GM19463 (cell line): ENCODE results near the gene RGS16.

Experiments used
- ATAC-seq: cut with Tn5 transposase; IDR thresholded peaks from one replicate; pipeline ENCODE4 v1.9.1; 2021; ENCODE audit warnings: mild to moderate bottlenecking, moderate library complexity; ENCODE audit not compliant: unreplicated experiment

RGS16 gene

GRCh38 chr1:182610606-182611194 is 6.5 kb upstream of the RGS16 start:
- ATAC-seq = no peak

GRCh38 chr1:182608845-182609610 is 4.8 kb upstream of the RGS16 start:
- no peak for ATAC-seq

- no peak for ATAC-seq
Observed at GRCh38 chr1:182608236-182608635, 4.0 kb upstream of the RGS16 start.

GRCh38 chr1:182607566-182607965 is 3.4 kb upstream of the RGS16 start:
- ATAC-seq = no peak

- no peak for ATAC-seq
Observed at GRCh38 chr1:182603646-182604174, 479 bp downstream of the RGS16 start.

GRCh38 chr1:182602935-182603645 is 1.1 kb downstream of the RGS16 start:
- ATAC-seq = no peak

- no peak for ATAC-seq
Observed at GRCh38 chr1:182601913-182602312, 2.3 kb downstream of the RGS16 start.

- ATAC-seq = no peak
Observed at GRCh38 chr1:182601416-182601786, 2.8 kb downstream of the RGS16 start.

GRCh38 chr1:182600745-182601415 is 3.3 kb downstream of the RGS16 start:
- ATAC-seq = no peak

GRCh38 chr1:182600036-182600713 is 4.0 kb downstream of the RGS16 start:
- ATAC-seq = no peak

GRCh38 chr1:182599339-182599738 is 4.8 kb downstream of the RGS16 start:
- no peak for ATAC-seq

GRCh38 chr1:182598296-182598695 is 5.9 kb downstream of the RGS16 start:
- ATAC-seq = no peak

GRCh38 chr1:182596934-182597333 is 7.3 kb downstream of the RGS16 start:
- ATAC-seq = no peak

GRCh38 chr1:182595641-182596240 is 8.4 kb downstream of the RGS16 start:
- no peak for ATAC-seq

GRCh38 chr1:182589931-182590330 is 14.3 kb downstream of the RGS16 start:
- ATAC-seq = no peak

- ATAC-seq = no peak
Observed at GRCh38 chr1:182589520-182589919, 14.7 kb downstream of the RGS16 start.

- peak; percentile 78 for ATAC-seq
Observed at GRCh38 chr1:182588500-182589396, 15.4 kb downstream of the RGS16 start, which contains the start of gene RNASEL. Gene RNASEL (minus strand): TSS chr1:182589256. CDS start chr1:182586806, 2,450 bp downstream.

GRCh38 chr1:182587666-182588499 is 16.3 kb downstream of the RGS16 start:
- no peak for ATAC-seq
